WERI-Rb-1 (cell line): ENCODE data around the gene PAPPA.

Experiments
- DNase-seq: peaks from one replicate; pipeline ENCODE4 v3.0.0-alpha.2; 2020
- H3K27ac ChIP-seq: fragments of 250-450 bp; sonication (Bioruptor Pico); 2 replicates; pipeline ENCODE4 v1.5.1; 2020; ENCODE audit warnings: mild to moderate bottlenecking, moderate library complexity
- H3K27me3 ChIP-seq: fragments of 250-450 bp; sonication (Bioruptor Pico); 2 replicates; pipeline ENCODE4 v1.5.1; 2021; ENCODE audit warnings: mild to moderate bottlenecking, low read depth, moderate library complexity; ENCODE audit not compliant: insufficient read depth, severe bottlenecking
- H3K36me3 ChIP-seq: fragments of 250-450 bp; sonication (Bioruptor Pico); 2 replicates; pipeline ENCODE4 v1.5.1; 2020; ENCODE audit warnings: mild to moderate bottlenecking, moderate library complexity
- H3K4me3 ChIP-seq: 2 replicates; pipeline ENCODE4 v1.5.1; 2011; ENCODE audit warnings: low read depth, mild to moderate bottlenecking, control low read depth, low read length
- H3K9me3 ChIP-seq: fragments of 250-450 bp; sonication (Bioruptor Pico); 2 replicates; pipeline ENCODE4 v1.5.1; 2021; ENCODE audit warnings: mild to moderate bottlenecking, moderate library complexity; ENCODE audit not compliant: severe bottlenecking
- TF ChIP-seq, protein P1 (sequence below): IDR thresholded peaks from 2 replicates; pipeline ENCODE4 v1.5.1; 2011; ENCODE audit warnings: low read depth, mild to moderate bottlenecking, control low read depth, inconsistent platforms, low read length

Gene PAPPA

DNA sequence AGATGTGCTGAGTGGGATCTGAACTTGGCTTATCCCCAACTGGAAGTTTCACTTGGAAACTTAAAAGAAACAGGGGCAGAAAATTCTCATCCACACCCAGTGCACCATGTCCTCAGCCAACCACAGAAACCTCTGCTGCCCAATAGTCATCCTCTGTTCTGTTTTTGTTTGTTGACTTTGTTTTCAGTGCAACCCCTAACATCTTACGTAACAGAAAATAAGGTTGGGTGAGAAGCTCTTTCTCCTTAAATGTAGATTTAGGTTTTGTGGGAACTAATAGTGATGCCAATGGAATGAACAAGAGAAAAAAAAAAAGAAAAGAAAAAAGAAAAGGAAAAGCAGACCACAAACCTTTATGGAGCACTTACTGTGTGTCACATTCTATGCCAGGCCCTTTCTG lies 262.8 kb downstream of the PAPPA start:
- Histone ChIP-seq H3K4me3 (no peak overlapping the region), H3K9me3 (no peaks in the 10 kb centered on the region), H3K36me3 (peaks cover 26% of the 10 kb centered on the region), H3K27ac (no peak overlapping the region), H3K27me3 (no peaks in the 10 kb centered on the region)
- TF ChIP-seq, protein P1, sequence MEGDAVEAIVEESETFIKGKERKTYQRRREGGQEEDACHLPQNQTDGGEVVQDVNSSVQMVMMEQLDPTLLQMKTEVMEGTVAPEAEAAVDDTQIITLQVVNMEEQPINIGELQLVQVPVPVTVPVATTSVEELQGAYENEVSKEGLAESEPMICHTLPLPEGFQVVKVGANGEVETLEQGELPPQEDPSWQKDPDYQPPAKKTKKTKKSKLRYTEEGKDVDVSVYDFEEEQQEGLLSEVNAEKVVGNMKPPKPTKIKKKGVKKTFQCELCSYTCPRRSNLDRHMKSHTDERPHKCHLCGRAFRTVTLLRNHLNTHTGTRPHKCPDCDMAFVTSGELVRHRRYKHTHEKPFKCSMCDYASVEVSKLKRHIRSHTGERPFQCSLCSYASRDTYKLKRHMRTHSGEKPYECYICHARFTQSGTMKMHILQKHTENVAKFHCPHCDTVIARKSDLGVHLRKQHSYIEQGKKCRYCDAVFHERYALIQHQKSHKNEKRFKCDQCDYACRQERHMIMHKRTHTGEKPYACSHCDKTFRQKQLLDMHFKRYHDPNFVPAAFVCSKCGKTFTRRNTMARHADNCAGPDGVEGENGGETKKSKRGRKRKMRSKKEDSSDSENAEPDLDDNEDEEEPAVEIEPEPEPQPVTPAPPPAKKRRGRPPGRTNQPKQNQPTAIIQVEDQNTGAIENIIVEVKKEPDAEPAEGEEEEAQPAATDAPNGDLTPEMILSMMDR: no peak
- DNase-seq: no peak

DNA sequence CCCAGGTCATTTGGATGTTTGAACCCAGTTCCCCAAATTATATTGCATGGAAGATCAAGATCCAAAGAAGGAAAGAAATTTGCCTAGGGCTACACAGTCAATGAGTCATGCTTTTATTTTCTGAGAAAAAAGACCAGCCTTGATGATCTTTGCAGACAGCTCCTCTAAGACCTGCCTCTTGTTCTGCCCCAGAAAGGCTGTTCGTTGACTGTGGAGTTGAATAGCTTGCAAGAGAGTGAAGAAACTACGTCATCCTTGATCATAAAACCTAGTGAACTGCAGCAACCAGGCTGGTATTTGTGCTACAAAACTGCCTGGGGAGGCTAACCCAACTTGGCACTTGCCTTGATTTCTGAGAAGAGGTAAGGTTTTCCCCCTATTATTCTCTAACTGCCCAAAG lies 263.9 kb downstream of the PAPPA start:
- Histone ChIP-seq H3K27me3 (no peaks in the 10 kb centered on the region), H3K4me3 (no peak overlapping the region), H3K9me3 (no peaks in the 10 kb centered on the region), H3K27ac (no peak overlapping the region), H3K36me3 (peaks cover 27% of the 10 kb centered on the region)
- DNase-seq: no peak
- TF ChIP-seq, protein P1: no peak

DNA sequence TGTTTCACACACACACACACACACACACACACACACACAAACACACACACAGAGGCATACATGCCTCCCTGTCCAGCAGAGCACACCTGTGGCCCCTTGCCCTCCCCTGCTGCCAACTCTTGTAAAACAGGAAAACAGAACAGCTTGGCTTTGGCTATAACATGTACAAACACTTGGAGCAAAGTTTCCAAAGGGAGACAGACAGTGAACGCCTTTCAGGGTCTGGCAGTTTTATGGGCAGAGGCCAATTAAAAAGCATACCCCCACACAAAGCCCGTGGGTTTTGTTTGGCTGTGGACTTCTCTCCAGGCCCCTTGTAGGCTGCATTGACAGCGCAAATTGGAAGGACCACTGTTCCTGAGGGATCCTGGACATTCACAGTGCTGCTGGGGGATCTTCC lies 265.6 kb downstream of the PAPPA start:
- Histone ChIP-seq H3K9me3 (no peaks in the 10 kb centered on the region), H3K4me3 (no peak overlapping the region), H3K27me3 (no peaks in the 10 kb centered on the region), H3K27ac (no peak overlapping the region), H3K36me3 (peaks cover 29% of the 10 kb centered on the region)
- TF ChIP-seq, protein P1: no peak
- DNase-seq: no peak

DNA sequence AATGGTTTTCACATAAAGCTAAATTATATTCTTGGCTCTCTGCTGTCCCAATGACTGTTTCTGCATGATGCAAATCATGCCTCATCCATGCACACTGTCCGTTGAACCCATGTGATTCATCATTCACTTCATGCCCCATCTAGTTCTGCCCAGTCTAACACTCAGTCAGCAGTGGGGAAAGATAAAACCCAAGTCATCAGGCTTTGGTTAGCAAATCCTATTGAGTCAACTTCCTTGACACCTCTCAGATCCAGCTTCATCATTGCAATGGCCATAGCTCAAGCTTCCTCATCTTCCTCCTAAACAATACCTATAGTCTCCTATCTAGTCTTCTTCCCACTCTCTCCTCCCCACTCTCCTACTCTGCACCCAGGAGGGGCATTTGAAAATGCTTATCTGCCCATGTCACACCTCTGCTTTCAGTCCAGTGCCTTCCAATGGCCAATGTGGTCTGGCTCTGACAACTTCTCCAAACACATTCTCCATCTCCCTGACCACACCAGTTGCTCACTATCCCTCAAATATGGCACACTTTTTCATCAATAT lies 267.5 kb downstream of the PAPPA start:
- TF ChIP-seq, protein P1: no peak
- Histone ChIP-seq H3K36me3 (peaks cover 35% of the 10 kb centered on the region), H3K4me3 (no peak overlapping the region), H3K27me3 (no peaks in the 10 kb centered on the region), H3K9me3 (no peaks in the 10 kb centered on the region), H3K27ac (no peak overlapping the region)
- no peak for DNase-seq

DNA sequence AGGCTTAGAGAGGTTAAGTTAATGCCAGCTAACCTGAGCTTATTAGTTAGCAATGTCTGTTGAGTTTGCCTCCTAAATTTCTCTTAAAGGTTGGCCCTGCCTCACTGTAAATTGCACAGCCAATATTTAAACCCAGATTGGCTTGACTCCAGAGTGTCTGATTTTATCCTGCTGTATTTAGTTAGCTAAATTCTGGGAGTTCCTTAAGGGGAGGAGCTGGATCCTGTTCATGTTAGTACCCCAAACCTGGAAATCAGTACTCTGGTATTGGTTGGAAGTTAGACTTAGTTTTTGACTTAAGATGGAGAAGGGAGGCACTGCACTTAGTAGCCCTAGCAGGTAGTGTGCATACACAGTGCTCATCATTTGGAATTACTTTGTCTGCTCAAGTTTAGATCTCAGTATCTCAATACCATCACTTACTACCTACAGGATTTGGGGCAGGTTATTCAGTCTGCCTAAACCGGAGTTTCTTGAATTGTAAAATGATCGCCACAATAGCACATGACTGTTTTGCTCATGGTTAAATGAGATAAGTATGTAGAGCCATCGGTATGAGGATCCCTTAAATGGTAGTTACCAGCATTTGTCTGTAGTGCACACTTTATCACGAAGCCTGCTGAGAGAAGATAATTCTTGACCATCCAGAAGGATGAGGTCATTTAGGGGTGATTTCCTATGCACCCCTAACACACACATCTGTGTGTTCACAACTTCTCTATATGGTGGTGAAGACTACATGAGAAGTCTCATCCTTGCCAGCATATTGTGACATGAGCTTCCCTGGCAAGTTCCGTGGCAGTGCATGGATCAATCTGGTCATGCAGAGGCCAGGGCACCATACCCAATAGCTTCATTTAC lies 268.8 kb downstream of the PAPPA start:
- no peak for DNase-seq
- peaks cover 31% of the 10 kb centered on the region for H3K36me3 ChIP-seq
- no peaks in the 10 kb centered on the region for H3K27me3 ChIP-seq
- TF ChIP-seq, protein P1: no peak
- no peak overlapping the region for H3K27ac ChIP-seq
- H3K4me3 ChIP-seq: no peak overlapping the region
- H3K9me3 ChIP-seq: no peaks in the 10 kb centered on the region
